HG02759 (cell line): ENCODE results near the gene COQ8A.
"Not testable (repeated sequence)": the region's sequence is repeated elsewhere in the genome, so short reads cannot be mapped to it uniquely, and the experiment has no call there.

ENCODE experiments used
- ATAC-seq: cut with Tn5 transposase; IDR thresholded peaks from one replicate; pipeline ENCODE4 v1.9.1; 2021; ENCODE audit warnings: mild to moderate bottlenecking, moderate library complexity; ENCODE audit not compliant: unreplicated experiment

Gene COQ8A

GRCh38 chr1:226950871-226951270 lies 10.8 kb downstream of the COQ8A start:
- ATAC-seq: no peak

- ATAC-seq: no peak
Observed at GRCh38 chr1:226951286-226952117, 11.4 kb downstream of the COQ8A start.

GRCh38 chr1:226952118-226952441 lies 12.0 kb downstream of the COQ8A start:
- ATAC-seq: no peak

- no peak for ATAC-seq
Observed at GRCh38 chr1:226953175-226953800, 13.2 kb downstream of the COQ8A start.

- ATAC-seq: no peak
Observed at GRCh38 chr1:226954337-226954736, 14.2 kb downstream of the COQ8A start.

GRCh38 chr1:226954777-226955176 lies 14.7 kb downstream of the COQ8A start:
- ATAC-seq: no peak

- not testable (repeated sequence) for ATAC-seq
Observed at GRCh38 chr1:226955857-226956256, 15.8 kb downstream of the COQ8A start.

- ATAC-seq: no peak
Observed at GRCh38 chr1:226956942-226957713, 17.0 kb downstream of the COQ8A start.

GRCh38 chr1:226957714-226958113 lies 17.6 kb downstream of the COQ8A start:
- no peak for ATAC-seq

- ATAC-seq: no peak
Observed at GRCh38 chr1:226958300-226958699, 18.2 kb downstream of the COQ8A start.

GRCh38 chr1:226960256-226960655 lies 20.2 kb downstream of the COQ8A start:
- no peak for ATAC-seq

- ATAC-seq: no peak
Observed at GRCh38 chr1:226960944-226961765, 21.1 kb downstream of the COQ8A start.

- ATAC-seq: no peak
Observed at GRCh38 chr1:226962421-226963391, 22.6 kb downstream of the COQ8A start.

GRCh38 chr1:226964068-226964425 lies 24.0 kb downstream of the COQ8A start:
- no peak for ATAC-seq

GRCh38 chr1:226964611-226965486 lies 24.8 kb downstream of the COQ8A start:
- ATAC-seq: no peak

- ATAC-seq: no peak
Observed at GRCh38 chr1:226965581-226966440, 25.7 kb downstream of the COQ8A start.

GRCh38 chr1:226966683-226967082 lies 26.6 kb downstream of the COQ8A start:
- no peak for ATAC-seq

GRCh38 chr1:226967665-226968064 lies 27.6 kb downstream of the COQ8A start:
- no peak for ATAC-seq
